Frontal cortex (tissue), 4 donors: ENCODE data around the gene OR13G1. TPM values are rescaled to one million over a fixed set of nuclear protein-coding genes. Genes with fewer than 3 reads are reported as not detected.
"Not testable (repeated sequence)": the region's sequence is repeated elsewhere in the genome, so short reads cannot be mapped to it uniquely, and the experiment has no call there.

Source experiments
- DNase-seq, 2 donors: peaks; one replicate each; pipeline ENCODE4 v3.0.0; 2012; ENCODE audit warnings: low spot score in 2 of 2
- FAIRE-seq: peaks from 2 replicates; lab custom pipeline; 2012; peaks lifted over from hg19 to GRCh38; lab: Jason Lieb, UNC
- total RNA-seq: library from RNA; depleted of rRNA; stranded (reverse); fragments of >200 nt; gene quantifications from one replicate; pipeline ENCODE4 v1.2.3, GENCODE V29; 2014
- donor health status: control.
- donor health status: control.
- donor health status: control.

Gene OR13G1
- total RNA-seq, result not detected

- no peak for DNase-seq
- no peak for FAIRE-seq
These were observed at the start of gene OR13G1 for GRCh38 chr1:247679639-247680038. Gene OR13G1 (minus strand): TSS chr1:247679739. CDS start chr1:247673041, 6,698 bp downstream.

GRCh38 chr1:247721222-247721621 lies 41.7 kb upstream of the OR13G1 start:
- FAIRE-seq, result peak; percentile 17

GRCh38 chr1:247716546-247716945 lies 37.0 kb upstream of the OR13G1 start, which contains the start of gene OR6F1:
Gene OR6F1 (minus strand): TSS chr1:247716646. CDS start chr1:247712755, 3,891 bp downstream.
- DNase-seq, result no peak

More at GRCh38 chr1:247721222-247721621, 41.7 kb upstream of the OR13G1 start:
- DNase-seq, result no peak

GRCh38 chr1:247713753-247714152 lies 34.2 kb upstream of the OR13G1 start:
- DNase-seq (no peak), FAIRE-seq (no peak)

More at GRCh38 chr1:247716546-247716945, 37.0 kb upstream of the OR13G1 start, which contains the start of gene OR6F1:
- FAIRE-seq, result no peak

- not testable (repeated sequence) for FAIRE-seq, DNase-seq
These were observed 31.1 kb upstream of the OR13G1 start for GRCh38 chr1:247710681-247711080.

- FAIRE-seq (no peak), DNase-seq (no peak)
These were observed 21.8 kb upstream of the OR13G1 start for GRCh38 chr1:247701338-247701737.

GRCh38 chr1:247681288-247681897 lies 1.9 kb upstream of the OR13G1 start:
- FAIRE-seq, result no peak
- no peak for DNase-seq

- DNase-seq (no peak), FAIRE-seq (no peak)
These were observed 632 bp upstream of the OR13G1 start for GRCh38 chr1:247680171-247680570.

- DNase-seq, result no peak
- peak; percentile 68 for FAIRE-seq
These were observed 10.3 kb downstream of the OR13G1 start for GRCh38 chr1:247669225-247669624.

GRCh38 chr1:247656221-247656875 lies 23.2 kb downstream of the OR13G1 start:
- FAIRE-seq (no peak), DNase-seq (no peak)

- FAIRE-seq, result no peak
- no peak for DNase-seq
These were observed 26.5 kb downstream of the OR13G1 start for GRCh38 chr1:247653040-247653439.

GRCh38 chr1:247647864-247648263 lies 31.7 kb downstream of the OR13G1 start:
- no peak for FAIRE-seq
- no peak for DNase-seq

- no peak for FAIRE-seq
- DNase-seq, result no peak
These were observed 32.7 kb downstream of the OR13G1 start for GRCh38 chr1:247646867-247647266.

GRCh38 chr1:247642742-247643141 lies 36.8 kb downstream of the OR13G1 start:
- FAIRE-seq (no peak), DNase-seq (no peak)

- DNase-seq (peak in 1 of 2 donors; percentile 46), FAIRE-seq (no peak)
These were observed 40.1 kb downstream of the OR13G1 start for GRCh38 chr1:247639381-247639981.

- no peak for FAIRE-seq
- no peak for DNase-seq
These were observed 40.8 kb downstream of the OR13G1 start for GRCh38 chr1:247638781-247639180.

- no peak for FAIRE-seq
- no peak for DNase-seq
These were observed 41.5 kb downstream of the OR13G1 start for GRCh38 chr1:247638011-247638410.

GRCh38 chr1:247627951-247628350 lies 51.6 kb downstream of the OR13G1 start:
- no peak for DNase-seq
- FAIRE-seq, result no peak
